Measurements from ENCODE around the gene TMEM245. TPM values are rescaled to one million over a fixed set of nuclear protein-coding genes. Genes with fewer than 3 reads are reported as not detected.

Gene TMEM245
- total and polyA plus RNA-seq, 2 donors (not counting 3 experiments of a cell fraction or from before 2014, with no cell fraction given), result 44.2 to 48.0 TPM

GRCh38 chr9:109005678-109006077, 114.1 kb downstream of the TMEM245 start:
- ChIA-PET POLR2A (no interaction called here), CTCF (interaction anchor here (1.0 to 2.5 kb wide), 2 partner anchors 11 to 52 kb away, joined by 4 to 9 read pairs; no protein-coding TSS in a partner anchor)
- no TSS peak for BruUV-seq (replicated peaks)
- Histone ChIP-seq H3K27ac (ENCODE audit: insufficient read depth, low read depth, low read length) (no peak overlapping the region), H3K9ac (replicated peaks; ENCODE audit: extremely low read depth, insufficient read depth, low read length) (no peak overlapping the region), H3K27me3 (ENCODE audit: control insufficient read depth in 2 of 2, insufficient read depth in 2 of 2, low read length in 2 of 2) (no peaks in the 10 kb centered on the region), H3K9me3 (replicated peaks; ENCODE audit: control insufficient read depth, insufficient read depth, low read length) (no peaks in the 10 kb centered on the region), H3K9me1 (replicated peaks; ENCODE audit: control insufficient read depth, extremely low read depth, insufficient read depth, low read length) (no peaks in the 10 kb centered on the region), H2AFZ (ENCODE audit: low read depth, low read length) (no peak overlapping the region), H3K36me3 (ENCODE audit: control insufficient read depth in 2 of 2, extremely low read depth in 1 of 2, insufficient read depth in 2 of 2, low read length in 2 of 2) (no peaks in the 10 kb centered on the region), H3K4me3 (replicated peaks in 1 of 3; ENCODE audit: insufficient read depth in 1 of 3, low read depth in 1 of 3, low read length in 3 of 3) (no peak overlapping the region), H3K79me2 (ENCODE audit: control insufficient read depth, insufficient read depth, low read length) (peaks cover 87% of the 10 kb centered on the region), H3K4me2 (ENCODE audit: insufficient read depth, low read length) (no peak overlapping the region), H3K4me1 (ENCODE audit: control insufficient read depth, extremely low read depth, insufficient read depth, low read length) (peaks cover 20% of the 10 kb centered on the region), H4K20me1 (replicated peaks; ENCODE audit: control insufficient read depth, extremely low read depth, insufficient read depth, low read length) (no peaks in the 10 kb centered on the region)
- intact Hi-C loops (cut with micrococcal nuclease), result no loop called here
- DNase-seq (ENCODE audit: low read depth, low spot score), result no peak
- no peak for FAIRE-seq
- TF ChIP-seq JUN (IDR thresholded peaks at IDR 0.05; ENCODE audit: borderline replicate concordance, insufficient read depth, insufficient read length, low read depth) (no peak), CTCF (IDR thresholded peaks at IDR 0.05; ENCODE audit: extremely low read depth in 1 of 2, insufficient read depth in 1 of 2, low read depth in 1 of 2, low read length in 2 of 2) (no peak), MYC (IDR thresholded peaks at IDR 0.05; ENCODE audit: low read depth, low read length) (no peak), POLR2A (IDR thresholded peaks at IDR 0.05; ENCODE audit: low read depth, low read length) (no peak), FOS (IDR thresholded peaks at IDR 0.05; ENCODE audit: borderline replicate concordance, insufficient read depth, low read length) (no peak), GATA2 (IDR thresholded peaks at IDR 0.05; ENCODE audit: insufficient read depth, insufficient read length, low read depth, low read length) (no peak), MAX (IDR thresholded peaks at IDR 0.05; ENCODE audit: insufficient read depth, insufficient read length) (no peak), EZH2 (IDR thresholded peaks at IDR 0.05; ENCODE audit: borderline replicate concordance, low read depth, low read length, severe bottlenecking) (no peak), POLR2AphosphoS5 (IDR thresholded peaks at IDR 0.05; ENCODE audit: insufficient read depth, low read depth, low read length) (no peak)
- dilution Hi-C loops (cut with MboI; ENCODE audit: extremely low pct_ligation_motif_present, low sequenced_read_pairs), result no loop called here
